Breast epithelium (tissue), 3 donors: ENCODE data around the gene GLI3.

Experiments used
- POLR2A ChIP-seq: fragments of 450-650 bp; IDR thresholded peaks from one replicate; pipeline ENCODE4 v1.6.1; 2016; ENCODE audit warnings: antibody characterized with exemption, mild to moderate bottlenecking, moderate library complexity
- POLR2AphosphoS5 ChIP-seq, 3 donors: sonication (generic); formaldehyde crosslinking; IDR thresholded peaks; one replicate each; pipeline ENCODE4 v1.6.1; 2017; ENCODE audit warnings: antibody characterized with exemption in 3 of 3
- TF ChIP-seq, protein P1 (sequence below), 3 donors: fragments of 450-650 bp; IDR thresholded peaks; one replicate each; pipeline ENCODE4 v1.5.1; 2016 to 2017; ENCODE audit warnings: antibody characterized with exemption in 3 of 3, mild to moderate bottlenecking in 3 of 3, moderate library complexity in 3 of 3

DNA sequence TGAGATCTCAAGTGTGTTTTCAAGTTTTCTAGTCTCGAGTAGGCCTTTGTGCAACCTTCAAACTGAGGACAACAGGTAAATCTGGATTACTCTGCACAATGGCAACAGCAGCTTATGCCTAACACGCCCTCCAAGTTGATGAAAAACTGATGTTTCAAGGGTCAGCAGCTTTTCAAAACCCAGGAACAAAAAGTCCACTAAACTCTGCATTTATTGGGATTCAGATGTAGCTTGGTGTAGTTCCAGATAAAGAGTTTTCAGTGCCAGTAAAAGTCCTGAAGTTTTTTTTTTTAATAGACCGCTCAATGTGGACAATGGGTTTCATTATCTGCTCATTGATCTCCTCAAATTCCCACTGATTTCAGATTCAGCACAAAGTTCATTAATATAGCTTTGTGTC lies 259.3 kb downstream of the GLI3 start:
- no peak for TF ChIP-seq POLR2AphosphoS5 (IDR thresholded peaks at IDR 0.05)
- TF ChIP-seq, protein P1, sequence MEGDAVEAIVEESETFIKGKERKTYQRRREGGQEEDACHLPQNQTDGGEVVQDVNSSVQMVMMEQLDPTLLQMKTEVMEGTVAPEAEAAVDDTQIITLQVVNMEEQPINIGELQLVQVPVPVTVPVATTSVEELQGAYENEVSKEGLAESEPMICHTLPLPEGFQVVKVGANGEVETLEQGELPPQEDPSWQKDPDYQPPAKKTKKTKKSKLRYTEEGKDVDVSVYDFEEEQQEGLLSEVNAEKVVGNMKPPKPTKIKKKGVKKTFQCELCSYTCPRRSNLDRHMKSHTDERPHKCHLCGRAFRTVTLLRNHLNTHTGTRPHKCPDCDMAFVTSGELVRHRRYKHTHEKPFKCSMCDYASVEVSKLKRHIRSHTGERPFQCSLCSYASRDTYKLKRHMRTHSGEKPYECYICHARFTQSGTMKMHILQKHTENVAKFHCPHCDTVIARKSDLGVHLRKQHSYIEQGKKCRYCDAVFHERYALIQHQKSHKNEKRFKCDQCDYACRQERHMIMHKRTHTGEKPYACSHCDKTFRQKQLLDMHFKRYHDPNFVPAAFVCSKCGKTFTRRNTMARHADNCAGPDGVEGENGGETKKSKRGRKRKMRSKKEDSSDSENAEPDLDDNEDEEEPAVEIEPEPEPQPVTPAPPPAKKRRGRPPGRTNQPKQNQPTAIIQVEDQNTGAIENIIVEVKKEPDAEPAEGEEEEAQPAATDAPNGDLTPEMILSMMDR (IDR thresholded peaks at IDR 0.05), result no peak
- TF ChIP-seq POLR2A, result no peak
